HEK293 (cell line): ENCODE measurements around the gene BTN2A1.

Experiments
- CTCF ChIA-PET: fragments of 350-600 bp; formaldehyde crosslinking; extraction: SDS; loops from one replicate; lab custom pipeline; 2021; ENCODE audit warnings: antibody characterized with exemption; lab: Yijun Ruan, JAX
- POLR2A ChIA-PET: fragments of 300-600 bp; formaldehyde crosslinking; extraction: SDS; loops from one replicate; lab custom pipeline; 2020; ENCODE audit warnings: antibody characterized with exemption, inconsistent platforms; lab: Yijun Ruan, JAX
- H3K27ac ChIP-seq: fragments of 200-500 bp; sonication (Bioruptor generic); 2 replicates; pipeline ENCODE4 v1.5.1; 2014; ENCODE audit warnings: low read depth, low read length, control low read depth, inconsistent platforms; ENCODE audit errors: extremely low read depth
- H3K36me3 ChIP-seq, 2 experiments: fragments of 200-500 bp in 1 of 2; sonication (Bioruptor generic) in 1 of 2; 1 replicate in 1 of 2; 2 replicates in 1 of 2; pipeline ENCODE4 v1.5.1; 2014 to 2017; ENCODE audit warnings: inconsistent platforms in 2 of 2, low read length in 2 of 2; ENCODE audit not compliant: control insufficient read depth in 2 of 2, insufficient read depth in 1 of 2
- H3K4me1 ChIP-seq: fragments of 200-500 bp; sonication (Bioruptor generic); 2 replicates; pipeline ENCODE4 v1.5.1; 2014; ENCODE audit warnings: mild to moderate bottlenecking, low read length, inconsistent platforms; ENCODE audit not compliant: control insufficient read depth, insufficient read depth
- H3K4me3 ChIP-seq: 2 replicates; pipeline ENCODE4 v1.5.1; 2011; ENCODE audit warnings: low read depth, mild to moderate bottlenecking, control low read depth, low read length, moderate library complexity
- H3K9me3 ChIP-seq: fragments of 200-500 bp; sonication (Bioruptor generic); 2 replicates; pipeline ENCODE4 v1.5.1; 2014; ENCODE audit warnings: low read depth, low read length, inconsistent platforms; ENCODE audit not compliant: control insufficient read depth, insufficient read depth
- ATF2 ChIP-seq: fragments of 450-650 bp; formaldehyde crosslinking; IDR thresholded peaks from 2 replicates; pipeline ENCODE4 v1.5.1; 2016; ENCODE audit warnings: missing biosample characterization, missing genetic modification characterization, low read depth
- BCL6B ChIP-seq: fragments of 450-650 bp; formaldehyde crosslinking; IDR thresholded peaks from 2 replicates; pipeline ENCODE4 v1.5.1; 2017; ENCODE audit warnings: missing biosample characterization, missing genetic modification characterization
- ELK4 ChIP-seq: IDR thresholded peaks from 2 replicates; pipeline ENCODE4 v1.6.1; 2011; ENCODE audit warnings: mild to moderate bottlenecking, low read depth, low read length, borderline replicate concordance
- GLI2 ChIP-seq: fragments of 450-650 bp; formaldehyde crosslinking; IDR thresholded peaks from 2 replicates; pipeline ENCODE4; 2017; ENCODE audit warnings: missing biosample characterization, missing genetic modification characterization, low read depth, borderline replicate concordance
- INSM2 ChIP-seq: fragments of 450-650 bp; formaldehyde crosslinking; IDR thresholded peaks from 2 replicates; pipeline ENCODE4 v1.5.1; 2016; ENCODE audit warnings: missing biosample characterization, missing genetic modification characterization
- KLF7 ChIP-seq: fragments of 450-650 bp; formaldehyde crosslinking; IDR thresholded peaks from 2 replicates; pipeline ENCODE4 v1.5.1; 2016; ENCODE audit warnings: missing biosample characterization, missing genetic modification characterization, borderline replicate concordance
- MEIS1 ChIP-seq: sonication (generic); formaldehyde crosslinking; IDR thresholded peaks from 2 replicates; pipeline ENCODE4 v1.8.1; 2022; ENCODE audit warnings: missing genetic modification reagents, mild to moderate bottlenecking, borderline replicate concordance
- OVOL3 ChIP-seq: fragments of 450-650 bp; formaldehyde crosslinking; IDR thresholded peaks from 2 replicates; pipeline ENCODE4 v1.5.1; 2016; ENCODE audit warnings: missing biosample characterization, missing genetic modification characterization
- TCF7L2 ChIP-seq: IDR thresholded peaks from 2 replicates; pipeline ENCODE4 v1.6.1; 2011; ENCODE audit warnings: low read depth, mild to moderate bottlenecking, inconsistent platforms, low read length, moderate library complexity, borderline replicate concordance
- ZBTB21 ChIP-seq: fragments of 450-650 bp; formaldehyde crosslinking; IDR thresholded peaks from 2 replicates; pipeline ENCODE4 v1.5.1; 2017; ENCODE audit warnings: missing biosample characterization, missing genetic modification characterization
- ZBTB8A ChIP-seq: fragments of 450-650 bp; formaldehyde crosslinking; IDR thresholded peaks from 2 replicates; pipeline ENCODE4 v1.5.1; 2016; ENCODE audit warnings: missing biosample characterization, missing genetic modification characterization
- ZIC2 ChIP-seq: fragments of 450-650 bp; formaldehyde crosslinking; IDR thresholded peaks from 2 replicates; pipeline ENCODE4 v1.5.1; 2016; ENCODE audit warnings: missing biosample characterization, missing genetic modification characterization
- ZNF174 ChIP-seq: fragments of 450-650 bp; formaldehyde crosslinking; IDR thresholded peaks from 2 replicates; pipeline ENCODE4 v1.5.0; 2017; ENCODE audit warnings: missing biosample characterization, mild to moderate bottlenecking, missing genetic modification characterization
- ZNF202 ChIP-seq: fragments of 450-650 bp; formaldehyde crosslinking; IDR thresholded peaks from 2 replicates; pipeline ENCODE4 v1.5.1; 2016; ENCODE audit warnings: missing biosample characterization, missing genetic modification characterization, borderline replicate concordance
- ZNF280D ChIP-seq: fragments of 450-650 bp; formaldehyde crosslinking; IDR thresholded peaks from 2 replicates; pipeline ENCODE4 v1.5.1; 2016; ENCODE audit warnings: missing biosample characterization, missing genetic modification characterization
- ZNF292 ChIP-seq: fragments of 450-650 bp; formaldehyde crosslinking; IDR thresholded peaks from 2 replicates; pipeline ENCODE4 v1.5.1; 2016; ENCODE audit warnings: low read depth, missing biosample characterization, missing genetic modification characterization, borderline replicate concordance
- ZNF426 ChIP-seq: fragments of 450-650 bp; formaldehyde crosslinking; IDR thresholded peaks from 2 replicates; pipeline ENCODE4 v1.5.1; 2017; ENCODE audit warnings: missing biosample characterization, missing genetic modification characterization, mild to moderate bottlenecking, inconsistent platforms, moderate library complexity
- ZNF488 ChIP-seq: fragments of 450-650 bp; formaldehyde crosslinking; IDR thresholded peaks from 2 replicates; pipeline ENCODE4 v1.5.1; 2016; ENCODE audit warnings: missing biosample characterization, missing genetic modification characterization
- ZNF514 ChIP-seq: fragments of 450-650 bp; formaldehyde crosslinking; IDR thresholded peaks from 2 replicates; pipeline ENCODE4 v1.5.1; 2016; ENCODE audit warnings: missing biosample characterization, missing genetic modification characterization
- ZNF585B ChIP-seq: fragments of 450-650 bp; formaldehyde crosslinking; IDR thresholded peaks from 2 replicates; pipeline ENCODE4 v1.5.1; 2016; ENCODE audit warnings: missing biosample characterization, missing genetic modification characterization
- ZNF596 ChIP-seq: fragments of 450-650 bp; IDR thresholded peaks from 2 replicates; pipeline ENCODE4 v1.5.0; 2018; ENCODE audit warnings: missing biosample characterization, mild to moderate bottlenecking, missing genetic modification characterization, moderate library complexity
- ZNF600 ChIP-seq: fragments of 450-650 bp; formaldehyde crosslinking; IDR thresholded peaks from 2 replicates; pipeline ENCODE4 v1.5.1; 2016; ENCODE audit warnings: missing biosample characterization, missing genetic modification characterization
- ZNF626 ChIP-seq: fragments of 450-650 bp; sonication (Bioruptor Pico); formaldehyde crosslinking; IDR thresholded peaks from 2 replicates; pipeline ENCODE4 v1.5.1; 2018; ENCODE audit warnings: missing biosample characterization, missing genetic modification characterization, inconsistent platforms
- ZNF707 ChIP-seq: fragments of 450-650 bp; formaldehyde crosslinking; IDR thresholded peaks from 2 replicates; pipeline ENCODE4 v1.5.1; 2016; ENCODE audit warnings: missing biosample characterization, missing genetic modification characterization

Gene BTN2A1

GRCh38 chr6:26431258-26432172 is 26.2 kb upstream of the BTN2A1 start:
- no peaks in the 10 kb centered on the region for H3K9me3 ChIP-seq
- ChIA-PET CTCF (no interaction called here), POLR2A (no interaction called here)
- peaks cover 7 to 63% of the 10 kb centered on the region in 2 experiments; a peak in 2 of 3 replicates for H3K36me3 ChIP-seq
- no peak overlapping the region for H3K4me3 ChIP-seq
- TF ChIP-seq ZNF488 (tag by site-specific recombination) (no peak), ZNF202 (no peak), ZBTB21 (tag by site-specific recombination) (no peak), ZNF426 (tag by site-specific recombination) (no peak), TCF7L2 (no peak), ZNF174 (tag by site-specific recombination) (no peak), INSM2 (tag by site-specific recombination) (no peak), ZNF585B (tag by site-specific recombination) (no peak), ZNF280D (tag by site-specific recombination) (no peak), ZNF292 (no peak), GLI2 (tag by site-specific recombination) (no peak), ZIC2 (no peak), KLF7 (tag by site-specific recombination) (no peak), MEIS1 (CRISPR knock-in tag) (no peak), ELK4 (no peak), ZNF600 (no peak), ZBTB8A (no peak)
- H3K4me1 ChIP-seq = no peaks in the 10 kb centered on the region
- no peak overlapping the region for H3K27ac ChIP-seq

- POLR2A ChIA-PET = no interaction called here
- Histone ChIP-seq H3K36me3 (peaks cover 7 to 51% of the 10 kb centered on the region in 2 experiments; a peak in 2 of 3 replicates), H3K27ac (no peak overlapping the region), H3K9me3 (no peaks in the 10 kb centered on the region), H3K4me1 (no peaks in the 10 kb centered on the region), H3K4me3 (no peak overlapping the region)
- CTCF ChIA-PET = interaction anchor here (0.7 kb wide), 1 partner anchor 61 kb away, joined by 3 read pairs; no protein-coding TSS in a partner anchor
- no peak for TF ChIP-seq ZNF596 (tag by site-specific recombination)
- TF ChIP-seq OVOL3 (tag by site-specific recombination) = no peak
- TF ChIP-seq ZBTB21 (tag by site-specific recombination) = no peak
- TF ChIP-seq ZNF626 (tag by site-specific recombination) = no peak
- no peak for TF ChIP-seq BCL6B
- TF ChIP-seq ZNF514 (tag by site-specific recombination) = no peak
- no peak for TF ChIP-seq ATF2 (tag by site-specific recombination)
- TF ChIP-seq ZNF707 (tag by site-specific recombination) = no peak
Observed at GRCh38 chr6:26432627-26433201, 25.0 kb upstream of the BTN2A1 start.
